SK-N-SH (cell line): Measurements from ENCODE around the gene KRT20. TPM values are rescaled to one million over a fixed set of nuclear protein-coding genes. Genes with fewer than 3 reads are reported as not detected.

ENCODE experiments used
- CTCF ChIA-PET: fragments of 300-600, 350-600 bp; formaldehyde crosslinking; extraction: SDS; loops from one replicate; lab custom pipeline; 2021; lab: Yijun Ruan, JAX
- POLR2A ChIA-PET: fragments of 350-600 bp; sonication (Branson Sonifier 250); formaldehyde crosslinking; extraction: SDS; loops from one replicate; lab custom pipeline; 2020; ENCODE audit warnings: antibody characterized with exemption, inconsistent platforms; lab: Yijun Ruan, JAX
- DNase-seq: peaks from one replicate; pipeline ENCODE4 v3.0.0; 2012
- H2AFZ ChIP-seq: fragments of 200-600 bp; sonication (generic); 2 replicates; pipeline ENCODE4 v1.8.1; 2016; ENCODE audit warnings: antibody characterized with exemption, mild to moderate bottlenecking, low read depth
- H3F3A ChIP-seq: fragments of 200-600 bp; sonication (generic); replicated peaks from 2 replicates; pipeline ENCODE3; 2016; ENCODE audit warnings: antibody characterized with exemption, mild to moderate bottlenecking; ENCODE audit not compliant: insufficient read depth
- H3K27ac ChIP-seq, 2 experiments: fragments of 200-500 bp in 1 of 2; fragments of 200-600 bp in 1 of 2; sonication (Bioruptor generic) in 1 of 2; sonication (generic), shearing (Covaris generic) in 1 of 2; 2 replicates each; pipeline versions ENCODE4 v1.5.1 to v1.6.1; 2014 to 2016; ENCODE audit warnings: low read depth in 2 of 2, inconsistent platforms in 1 of 2, low read length in 1 of 2, mild to moderate bottlenecking in 1 of 2, mixed read lengths in 1 of 2
- H3K27me3 ChIP-seq: fragments of 200-600 bp; sonication (generic), shearing (Covaris generic); 2 replicates; pipeline ENCODE4 v1.6.1; 2016; ENCODE audit warnings: mixed run types; ENCODE audit not compliant: insufficient read depth
- H3K36me3 ChIP-seq, 2 experiments: fragments of 200-500 bp in 1 of 2; fragments of 200-600 bp in 1 of 2; sonication (Bioruptor generic) in 1 of 2; sonication (generic) in 1 of 2; replicated peaks in 1 of 2; 2 replicates each; pipeline versions ENCODE3 to v1.5.1; 2014 to 2016; ENCODE audit warnings: low read length in 1 of 2, mild to moderate bottlenecking in 1 of 2; ENCODE audit not compliant: insufficient read depth in 2 of 2, control insufficient read depth in 1 of 2
- H3K4me1 ChIP-seq, 2 experiments: fragments of 200-500 bp in 1 of 2; fragments of 200-600 bp in 1 of 2; sonication (Bioruptor generic) in 1 of 2; sonication (generic), shearing (Covaris generic) in 1 of 2; 2 replicates each; pipeline versions ENCODE4 v1.5.1 to v1.6.1; 2014 to 2016; ENCODE audit warnings: low read depth in 1 of 2, low read length in 1 of 2, mixed run types in 1 of 2; ENCODE audit not compliant: insufficient read depth in 2 of 2, control insufficient read depth in 1 of 2
- H3K4me2 ChIP-seq: fragments of 200-600 bp; sonication (generic), shearing (Covaris generic); 2 replicates; pipeline ENCODE4 v1.6.1; 2017; ENCODE audit warnings: mixed run types
- H3K4me3 ChIP-seq, 2 experiments: fragments of 200-500 bp in 1 of 2; fragments of 200-600 bp in 1 of 2; sonication (Bioruptor generic) in 1 of 2; sonication (generic), shearing (Covaris generic) in 1 of 2; 2 replicates each; pipeline versions ENCODE4 v1.5.1 to v1.8.1; 2014 to 2016; ENCODE audit warnings: low read depth in 2 of 2, inconsistent platforms in 1 of 2, low read length in 1 of 2, mild to moderate bottlenecking in 1 of 2, mixed read lengths in 1 of 2, moderate library complexity in 1 of 2
- H3K79me2 ChIP-seq: fragments of 200-600 bp; sonication (generic); 2 replicates; pipeline ENCODE4 v1.8.1; 2017; ENCODE audit warnings: mild to moderate bottlenecking; ENCODE audit not compliant: insufficient read depth
- H3K9ac ChIP-seq: fragments of 200-600 bp; sonication (generic); 2 replicates; pipeline ENCODE4 v1.6.1; 2017; ENCODE audit warnings: mixed run types
- H3K9me2 ChIP-seq: fragments of 200-600 bp; sonication (generic); 2 replicates; pipeline ENCODE4 v1.6.1; 2017; ENCODE audit warnings: mixed run types
- H3K9me3 ChIP-seq: fragments of 200-600 bp; sonication (generic); 2 replicates; pipeline ENCODE4 v1.6.1; 2017; ENCODE audit warnings: mixed run types, mild to moderate bottlenecking, moderate library complexity
- H4K20me1 ChIP-seq: fragments of 200-600 bp; sonication (generic); 2 replicates; pipeline ENCODE4 v1.6.1; 2017; ENCODE audit warnings: mild to moderate bottlenecking, mixed run types; ENCODE audit not compliant: insufficient read depth
- CHD2 ChIP-seq: fragments of 150-350 bp; IDR thresholded peaks from 2 replicates; pipeline ENCODE4 v1.6.1; 2018; ENCODE audit warnings: low read length; ENCODE audit not compliant: partially characterized antibody
- ELF1 ChIP-seq: IDR thresholded peaks from 2 replicates; pipeline ENCODE4 v1.4.0; 2012
- EZH2phosphoT487 ChIP-seq: fragments of 200-600 bp; sonication (generic); IDR thresholded peaks from 2 replicates; pipeline ENCODE4 v1.6.1; 2017; ENCODE audit warnings: low read depth, mixed run types, mild to moderate bottlenecking, antibody characterized with exemption, moderate library complexity, borderline replicate concordance
- FOSL2 ChIP-seq: IDR thresholded peaks from 2 replicates; pipeline ENCODE4 v1.4.0; 2012; ENCODE audit warnings: low read depth, mild to moderate bottlenecking, moderate library complexity, borderline replicate concordance
- FOXJ3 ChIP-seq: sonication (generic); formaldehyde crosslinking; IDR thresholded peaks from 2 replicates; pipeline ENCODE4 v1.5.1; 2020; ENCODE audit warnings: mild to moderate bottlenecking, missing genetic modification reagents
- FOXM1 ChIP-seq: IDR thresholded peaks from 2 replicates; pipeline ENCODE4 v1.4.0; 2012; ENCODE audit warnings: low read depth, mild to moderate bottlenecking
- GABPA ChIP-seq: IDR thresholded peaks from 2 replicates; pipeline ENCODE4 v1.4.0; 2012; ENCODE audit warnings: low read depth, mild to moderate bottlenecking
- JUND ChIP-seq: IDR thresholded peaks from 2 replicates; pipeline ENCODE4 v1.4.0; 2012
- MEF2A ChIP-seq: IDR thresholded peaks from 2 replicates; pipeline ENCODE4 v1.4.0; 2012; ENCODE audit warnings: low read depth, borderline replicate concordance
- MXI1 ChIP-seq: IDR thresholded peaks from 2 replicates; pipeline ENCODE4 v1.6.1; 2012; ENCODE audit warnings: mild to moderate bottlenecking, low read depth, low read length, improper control_type of control experiment
- RCOR1 ChIP-seq: fragments of 150-350 bp; IDR thresholded peaks from 2 replicates; pipeline ENCODE4 v1.6.1; 2017; ENCODE audit warnings: antibody characterized with exemption, low read length
- RFX5 ChIP-seq: IDR thresholded peaks from 2 replicates; pipeline ENCODE4 v1.6.1; 2012; ENCODE audit warnings: mild to moderate bottlenecking, improper control_type of control experiment, low read length
- SIN3A ChIP-seq: IDR thresholded peaks from 2 replicates; pipeline ENCODE4 v1.6.1; 2012; ENCODE audit warnings: low read depth, mild to moderate bottlenecking, low read length, moderate library complexity, borderline replicate concordance
- TCF12 ChIP-seq: IDR thresholded peaks from 2 replicates; pipeline ENCODE4 v1.4.0; 2012
- YY1 ChIP-seq: IDR thresholded peaks from 2 replicates; pipeline ENCODE4 v1.4.0; 2012; ENCODE audit warnings: low read depth, mild to moderate bottlenecking
- WGBS: methylation state at CpG from one replicate; pipeline ENCODE4 v1.1.6; 2017; ENCODE audit warnings: low lambda C conversion rate; 5-methylcytosine and 5-hydroxymethylcytosine counted together
- polyA plus RNA-seq, 3 experiments: library from polyadenylated mRNA; depleted of rRNA; stranded (reverse); fragments of >200 nt; gene quantifications; 2 replicates each; pipeline ENCODE4 v1.2.3, GENCODE V29; 2012
- TF ChIP-seq, protein P1 (sequence below): IDR thresholded peaks from 2 replicates; pipeline ENCODE4 v1.4.0; 2012; ENCODE audit warnings: low read depth
- TF ChIP-seq, protein P2 (sequence below): IDR thresholded peaks from 2 replicates; pipeline ENCODE4 v1.4.0; 2012; ENCODE audit warnings: low read depth, borderline replicate concordance
- TF ChIP-seq, protein P3 (sequence below): IDR thresholded peaks from 2 replicates; pipeline ENCODE4; 2012
- TF ChIP-seq, protein P4 (sequence below): fragments of 150-350 bp; IDR thresholded peaks from 2 replicates; pipeline ENCODE4 v1.6.1; 2016; ENCODE audit warnings: mild to moderate bottlenecking, low read depth, low read length

The KRT20 gene
- polyA plus RNA-seq, 1 of the 3 experiments (the other 2 are of a cell fraction) = not detected

DNA sequence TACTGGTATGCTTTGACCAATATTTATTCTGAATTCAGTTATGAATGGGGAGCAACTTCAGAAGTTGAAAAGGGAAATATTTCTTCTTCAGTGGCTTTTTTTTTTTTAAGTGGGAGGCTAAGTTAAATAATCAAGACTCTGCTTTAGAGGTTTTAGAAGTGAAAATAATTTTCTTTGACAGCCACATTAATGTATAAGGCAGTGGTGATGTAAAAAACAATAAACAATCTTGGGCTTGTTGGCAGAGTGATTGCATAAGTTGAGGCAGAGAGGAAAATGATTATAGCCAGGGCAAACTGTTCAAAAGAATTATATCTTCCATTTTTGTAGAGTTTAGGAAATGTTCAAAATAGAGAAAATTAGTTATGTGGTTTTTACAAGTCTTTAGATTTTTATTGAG is 12.6 kb downstream of the KRT20 start:
- Histone ChIP-seq H2AFZ (no peak overlapping the region), H3K36me3 (no peaks in the 10 kb centered on the region), H3K4me1 (no peaks in the 10 kb centered on the region), H3K4me3 (no peak overlapping the region), H4K20me1 (no peaks in the 10 kb centered on the region), H3K9ac (no peak overlapping the region), H3K27me3 (peaks cover 23% of the 10 kb centered on the region), H3K9me2 (no peaks in the 10 kb centered on the region), H3K4me2 (no peak overlapping the region), H3K9me3 (no peaks in the 10 kb centered on the region; the same call in 1 of the 2 replicates), H3K79me2 (no peaks in the 10 kb centered on the region), H3K27ac (no peak overlapping the region), H3F3A (no peaks in the 10 kb centered on the region)
- ChIA-PET POLR2A (no interaction called here), CTCF (no interaction called here)
- TF ChIP-seq RFX5 (no peak), YY1 (no peak), MEF2A (no peak), RCOR1 (no peak), GABPA (no peak), JUND (no peak), EZH2phosphoT487 (no peak), FOXM1 (no peak), SIN3A (no peak), CHD2 (no peak), ELF1 (no peak), MXI1 (no peak), FOSL2 (no peak), FOXJ3 (CRISPR knock-in tag) (no peak), TCF12 (no peak)
- TF ChIP-seq, protein P1, sequence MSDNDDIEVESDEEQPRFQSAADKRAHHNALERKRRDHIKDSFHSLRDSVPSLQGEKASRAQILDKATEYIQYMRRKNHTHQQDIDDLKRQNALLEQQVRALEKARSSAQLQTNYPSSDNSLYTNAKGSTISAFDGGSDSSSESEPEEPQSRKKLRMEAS = no peak
- TF ChIP-seq, protein P2, sequence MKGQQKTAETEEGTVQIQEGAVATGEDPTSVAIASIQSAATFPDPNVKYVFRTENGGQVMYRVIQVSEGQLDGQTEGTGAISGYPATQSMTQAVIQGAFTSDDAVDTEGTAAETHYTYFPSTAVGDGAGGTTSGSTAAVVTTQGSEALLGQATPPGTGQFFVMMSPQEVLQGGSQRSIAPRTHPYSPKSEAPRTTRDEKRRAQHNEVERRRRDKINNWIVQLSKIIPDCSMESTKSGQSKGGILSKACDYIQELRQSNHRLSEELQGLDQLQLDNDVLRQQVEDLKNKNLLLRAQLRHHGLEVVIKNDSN = no peak
- TF ChIP-seq, protein P3, sequence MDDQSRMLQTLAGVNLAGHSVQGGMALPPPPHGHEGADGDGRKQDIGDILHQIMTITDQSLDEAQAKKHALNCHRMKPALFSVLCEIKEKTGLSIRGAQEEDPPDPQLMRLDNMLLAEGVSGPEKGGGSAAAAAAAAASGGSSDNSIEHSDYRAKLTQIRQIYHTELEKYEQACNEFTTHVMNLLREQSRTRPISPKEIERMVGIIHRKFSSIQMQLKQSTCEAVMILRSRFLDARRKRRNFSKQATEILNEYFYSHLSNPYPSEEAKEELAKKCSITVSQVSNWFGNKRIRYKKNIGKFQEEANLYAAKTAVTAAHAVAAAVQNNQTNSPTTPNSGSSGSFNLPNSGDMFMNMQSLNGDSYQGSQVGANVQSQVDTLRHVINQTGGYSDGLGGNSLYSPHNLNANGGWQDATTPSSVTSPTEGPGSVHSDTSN = no peak
- no peak for DNase-seq

DNA sequence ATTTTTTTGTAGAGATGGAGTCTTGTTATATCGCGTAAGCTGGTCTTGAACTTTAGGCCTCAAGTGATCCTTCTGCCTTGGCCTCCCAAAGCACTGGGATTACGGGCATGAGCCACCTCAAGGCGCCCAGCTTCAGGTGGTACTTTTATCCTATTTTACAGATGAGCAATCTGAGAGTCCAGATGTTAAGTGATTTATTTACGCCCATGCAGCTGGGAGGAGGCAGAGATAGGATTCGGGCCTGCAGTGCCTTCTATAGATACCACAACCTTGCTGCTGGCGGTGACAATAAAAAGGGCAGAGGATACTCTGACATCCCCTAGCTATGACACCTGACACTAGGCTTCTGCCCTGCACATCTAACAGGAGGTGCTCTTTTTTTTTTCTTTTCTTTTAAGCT is 13.7 kb downstream of the KRT20 start:
- ChIA-PET CTCF (interaction anchor here (1.0 kb wide), 1 partner anchor 12 kb away, joined by 3 read pairs; no protein-coding TSS in a partner anchor), POLR2A (no interaction called here)
- Histone ChIP-seq H3K27me3 (peaks cover 34% of the 10 kb centered on the region), H3K27ac (no peak overlapping the region), H3K79me2 (no peaks in the 10 kb centered on the region), H3K4me1 (no peaks in the 10 kb centered on the region), H3K9ac (no peak overlapping the region), H2AFZ (no peak overlapping the region), H3F3A (no peaks in the 10 kb centered on the region), H3K36me3 (no peaks in the 10 kb centered on the region), H3K4me2 (no peak overlapping the region), H3K9me3 (no peaks in the 10 kb centered on the region; the same call in 1 of the 2 replicates), H4K20me1 (no peaks in the 10 kb centered on the region), H3K4me3 (no peak overlapping the region), H3K9me2 (no peaks in the 10 kb centered on the region)
- no peak for DNase-seq
- WGBS = 74% methylated on average over 7 of the region's 7 CpGs
- TF ChIP-seq, protein P4, sequence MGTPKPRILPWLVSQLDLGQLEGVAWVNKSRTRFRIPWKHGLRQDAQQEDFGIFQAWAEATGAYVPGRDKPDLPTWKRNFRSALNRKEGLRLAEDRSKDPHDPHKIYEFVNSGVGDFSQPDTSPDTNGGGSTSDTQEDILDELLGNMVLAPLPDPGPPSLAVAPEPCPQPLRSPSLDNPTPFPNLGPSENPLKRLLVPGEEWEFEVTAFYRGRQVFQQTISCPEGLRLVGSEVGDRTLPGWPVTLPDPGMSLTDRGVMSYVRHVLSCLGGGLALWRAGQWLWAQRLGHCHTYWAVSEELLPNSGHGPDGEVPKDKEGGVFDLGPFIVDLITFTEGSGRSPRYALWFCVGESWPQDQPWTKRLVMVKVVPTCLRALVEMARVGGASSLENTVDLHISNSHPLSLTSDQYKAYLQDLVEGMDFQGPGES = no peak
- TF ChIP-seq, protein P3 = no peak
